Naive thymus-derived CD4-positive, alpha-beta T cell (primary cell): Measurements from ENCODE around the gene SERHL2. TPM values are rescaled to one million over a fixed set of nuclear protein-coding genes. Genes with fewer than 3 reads are reported as not detected.
"Not testable (repeated sequence)": the region's sequence is repeated elsewhere in the genome, so short reads cannot be mapped to it uniquely, and the experiment has no call there.

Source experiments
- ATAC-seq: fragments of 150-1000 bp; cut with Tn5 transposase; 2 replicates; pipeline ENCODE4 v1.10.0; 2021; ENCODE audit warnings: mild to moderate bottlenecking, moderate library complexity
- CTCF ChIA-PET: fragments of 350-600 bp; sonication (Branson Sonifier 250); formaldehyde crosslinking; loops from one replicate; lab custom pipeline; 2021; ENCODE audit warnings: antibody characterized with exemption; lab: Charles Lee
- POLR2A ChIA-PET: fragments of 350-600 bp; sonication (Branson Sonifier 250); formaldehyde crosslinking; loops from one replicate; lab custom pipeline; 2021; ENCODE audit warnings: antibody characterized with exemption, inconsistent platforms; lab: Charles Lee
- DNase-seq, 9 donors: peaks; one replicate each; pipeline versions ENCODE4 v3.0.0 to v3.0.0-alpha.2; 2020 to 2022; ENCODE audit warnings: mixed read lengths in 1 of 9
- H3K27ac ChIP-seq: one replicate; pipeline ENCODE4 v1.7.0; 2013; ENCODE audit warnings: mild to moderate bottlenecking, low read depth, low read length, moderate library complexity
- H3K27me3 ChIP-seq, 2 donors: one replicate each; pipeline ENCODE4 v1.7.0; 2013; ENCODE audit warnings: low read length in 2 of 2, mild to moderate bottlenecking in 2 of 2, moderate library complexity in 2 of 2; ENCODE audit not compliant: control insufficient read depth in 2 of 2, insufficient read depth in 2 of 2
- H3K36me3 ChIP-seq, 3 experiments: 1 replicate in 2 of 3; 2 replicates in 1 of 3; pipeline ENCODE4 v1.7.0; 2013; ENCODE audit warnings: low read length in 3 of 3, mild to moderate bottlenecking in 3 of 3, moderate library complexity in 1 of 3; ENCODE audit not compliant: insufficient read depth in 3 of 3, control insufficient read depth in 2 of 3
- H3K4me1 ChIP-seq, 2 donors: one replicate each; pipeline ENCODE4 v1.7.0; 2013; ENCODE audit warnings: low read length in 2 of 2, mild to moderate bottlenecking in 2 of 2, moderate library complexity in 1 of 2; ENCODE audit not compliant: control insufficient read depth in 2 of 2, insufficient read depth in 2 of 2
- H3K4me3 ChIP-seq: 2 replicates; pipeline ENCODE4 v1.7.0; 2013; ENCODE audit warnings: mild to moderate bottlenecking, low read length
- H3K9me3 ChIP-seq, 3 experiments: 1 replicate in 2 of 3; 2 replicates in 1 of 3; pipeline ENCODE4 v1.7.0; 2013; ENCODE audit warnings: low read length in 3 of 3; ENCODE audit not compliant: control insufficient read depth in 2 of 3
- H3K27ac Mint-ChIP-seq, 9 donors: one replicate each; pipeline ENCODE4 v1.8.0; 2020 to 2022; ENCODE audit warnings: mixed read lengths in 9 of 9, mild to moderate bottlenecking in 8 of 9, moderate library complexity in 5 of 9, inconsistent platforms in 2 of 9
- H3K27me3 Mint-ChIP-seq, 5 donors: one replicate each; pipeline ENCODE4 v1.8.0; 2021 to 2022; ENCODE audit warnings: mixed read lengths in 5 of 5, mild to moderate bottlenecking in 1 of 5
- H3K36me3 Mint-ChIP-seq, 5 donors: one replicate each; pipeline ENCODE4 v1.8.0; 2020 to 2022; ENCODE audit warnings: mixed read lengths in 5 of 5, mild to moderate bottlenecking in 3 of 5, inconsistent platforms in 1 of 5
- H3K4me1 Mint-ChIP-seq, 7 donors: one replicate each; pipeline ENCODE4 v1.8.0; 2020 to 2022; ENCODE audit warnings: mixed read lengths in 7 of 7, mild to moderate bottlenecking in 3 of 7, inconsistent platforms in 1 of 7
- H3K4me3 Mint-ChIP-seq, 10 donors: one replicate each; pipeline ENCODE4 v1.8.0; 2020 to 2022; ENCODE audit warnings: mild to moderate bottlenecking in 10 of 10, mixed read lengths in 10 of 10, moderate library complexity in 6 of 10, inconsistent platforms in 2 of 10
- H3K9me3 Mint-ChIP-seq, 11 donors: one replicate each; pipeline ENCODE4 v1.8.0; 2020 to 2022; ENCODE audit warnings: mixed read lengths in 11 of 11, mild to moderate bottlenecking in 4 of 11, inconsistent platforms in 1 of 11, moderate library complexity in 1 of 11
- intact Hi-C, 2 donors: fragments of 100-400 bp; cut with micrococcal nuclease; formaldehyde crosslinking; loops; one replicate each; pipeline ENCODE4 v1.15.1; 2023
- polyA plus RNA-seq, 2 donors: library from polyadenylated mRNA; unstranded; fragments of 300-500 nt; fragmentation: Illumina TruSeq; gene quantifications; one replicate each; pipeline ENCODE4 v1.2.3, GENCODE V29; 2021
- total RNA-seq, 6 experiments: library from RNA in 5 of 6; stranded (reverse) in 5 of 6; gene quantifications; 1 replicate in 5 of 6; 2 replicates in 1 of 6; pipeline ENCODE4 v1.2.3 and lab custom pipeline; 2021 to 2026

SERHL2 gene
- total and polyA plus RNA-seq, 7 experiments from 2014 or later, result 0.25 to 1.0 (median 0.47) TPM; not detected in 1

- H3K36me3 ChIP-seq, H3K27ac ChIP-seq, H3K4me1 Mint-ChIP-seq, POLR2A ChIA-PET, H3K27ac Mint-ChIP-seq, H3K4me3 Mint-ChIP-seq, CTCF ChIA-PET, H3K9me3 Mint-ChIP-seq, H3K4me1 ChIP-seq, H3K27me3 ChIP-seq, intact Hi-C loops, DNase-seq, ATAC-seq, H3K9me3 ChIP-seq, H3K27me3 Mint-ChIP-seq, H3K4me3 ChIP-seq: not testable (repeated sequence)
- peaks cover 0 to 24% (median 3%) of the 10 kb centered on the region in 5 donors for H3K36me3 Mint-ChIP-seq
Observed at GRCh38 chr22:42567950-42568349, 14.2 kb downstream of the SERHL2 start.

GRCh38 chr22:42570580-42570979, 16.8 kb downstream of the SERHL2 start:
- POLR2A ChIA-PET, H3K4me1 Mint-ChIP-seq, H3K27ac ChIP-seq, H3K4me3 Mint-ChIP-seq, ATAC-seq, H3K9me3 ChIP-seq, H3K9me3 Mint-ChIP-seq, DNase-seq, H3K27me3 ChIP-seq, H3K4me1 ChIP-seq, CTCF ChIA-PET, intact Hi-C loops, H3K4me3 ChIP-seq, H3K27me3 Mint-ChIP-seq: not testable (repeated sequence)
- H3K36me3 Mint-ChIP-seq, result peaks cover 0 to 24% (median 3%) of the 10 kb centered on the region in 5 donors
- peak overlapping the region in 1 of 9 donors; percentile 52 for H3K27ac Mint-ChIP-seq
- H3K36me3 ChIP-seq, result peaks cover 0 to 22% (median 2%) of the 10 kb centered on the region in 3 experiments

GRCh38 chr22:42571068-42571467, 17.3 kb downstream of the SERHL2 start:
- H3K36me3 Mint-ChIP-seq, result peaks cover 0 to 24% (median 3%) of the 10 kb centered on the region in 5 donors
- ATAC-seq, H3K4me1 ChIP-seq, H3K27ac Mint-ChIP-seq, intact Hi-C loops, H3K27me3 ChIP-seq, H3K9me3 Mint-ChIP-seq, POLR2A ChIA-PET, H3K4me1 Mint-ChIP-seq, H3K4me3 ChIP-seq, CTCF ChIA-PET, DNase-seq, H3K27ac ChIP-seq, H3K9me3 ChIP-seq, H3K4me3 Mint-ChIP-seq, H3K27me3 Mint-ChIP-seq: not testable (repeated sequence)
- peaks cover 0 to 21% (median 2%) of the 10 kb centered on the region in 3 experiments for H3K36me3 ChIP-seq

GRCh38 chr22:42574046-42574445, 20.3 kb downstream of the SERHL2 start:
- POLR2A ChIA-PET, H3K27ac ChIP-seq, DNase-seq, H3K27me3 ChIP-seq, H3K4me3 Mint-ChIP-seq, H3K27ac Mint-ChIP-seq, ATAC-seq, H3K4me1 ChIP-seq, H3K27me3 Mint-ChIP-seq, CTCF ChIA-PET, H3K4me1 Mint-ChIP-seq, H3K9me3 Mint-ChIP-seq, H3K4me3 ChIP-seq, intact Hi-C loops, H3K9me3 ChIP-seq: not testable (repeated sequence)
- H3K36me3 Mint-ChIP-seq, result peaks cover 0 to 28% (median 3%) of the 10 kb centered on the region in 5 donors
- H3K36me3 ChIP-seq, result peaks cover 0 to 45% (median 8%) of the 10 kb centered on the region in 3 experiments

- H3K4me1 ChIP-seq, H3K4me3 ChIP-seq, H3K27me3 ChIP-seq, H3K4me1 Mint-ChIP-seq, POLR2A ChIA-PET, DNase-seq, H3K9me3 Mint-ChIP-seq, ATAC-seq, H3K27ac ChIP-seq, H3K27me3 Mint-ChIP-seq, H3K9me3 ChIP-seq, intact Hi-C loops, H3K27ac Mint-ChIP-seq, CTCF ChIA-PET, H3K4me3 Mint-ChIP-seq: not testable (repeated sequence)
- H3K36me3 Mint-ChIP-seq, result peaks cover 0 to 25% (median 3%) of the 10 kb centered on the region in 5 donors
- peaks cover 0 to 45% (median 8%) of the 10 kb centered on the region in 3 experiments for H3K36me3 ChIP-seq
Observed at GRCh38 chr22:42574468-42574867, 20.7 kb downstream of the SERHL2 start.

- CTCF ChIA-PET, result interaction anchor here (0.6 kb wide), 1 partner anchor 483 kb away, joined by 3 read pairs; no protein-coding TSS in a partner anchor
- H3K27me3 ChIP-seq, ATAC-seq, H3K27me3 Mint-ChIP-seq, H3K4me3 ChIP-seq, H3K4me1 ChIP-seq, H3K9me3 Mint-ChIP-seq, H3K27ac Mint-ChIP-seq, H3K4me1 Mint-ChIP-seq, POLR2A ChIA-PET, DNase-seq, intact Hi-C loops, H3K4me3 Mint-ChIP-seq, H3K27ac ChIP-seq, H3K9me3 ChIP-seq: not testable (repeated sequence)
- peaks cover 0 to 50% (median 8%) of the 10 kb centered on the region in 3 experiments for H3K36me3 ChIP-seq
- H3K36me3 Mint-ChIP-seq, result peaks cover 0 to 15% (median under 1%) of the 10 kb centered on the region in 5 donors
Observed at GRCh38 chr22:42575996-42576574, 22.3 kb downstream of the SERHL2 start.

GRCh38 chr22:42577141-42577540, 23.4 kb downstream of the SERHL2 start:
- CTCF ChIA-PET, result interaction anchor here (0.5 kb wide), 1 partner anchor 106 kb away, joined by 3 read pairs; no protein-coding TSS in a partner anchor
- H3K4me1 ChIP-seq, H3K27me3 ChIP-seq, H3K4me3 ChIP-seq, POLR2A ChIA-PET, H3K27ac ChIP-seq, H3K4me3 Mint-ChIP-seq, H3K27ac Mint-ChIP-seq, ATAC-seq, intact Hi-C loops, H3K9me3 Mint-ChIP-seq, H3K27me3 Mint-ChIP-seq, H3K9me3 ChIP-seq, H3K36me3 Mint-ChIP-seq, DNase-seq: not testable (repeated sequence)
- peaks cover 7 to 11% (median 8%) of the 10 kb centered on the region in 7 donors for H3K4me1 Mint-ChIP-seq
- peaks cover 0 to 52% (median 8%) of the 10 kb centered on the region in 3 experiments for H3K36me3 ChIP-seq
